Uterus (tissue), 4 donors: ENCODE measurements around the gene ARAP3. TPM values are rescaled to one million over a fixed set of nuclear protein-coding genes. Genes with fewer than 3 reads are reported as not detected.

Source experiments
- DNase-seq, 2 donors: peaks; one replicate each; pipeline ENCODE4 v3.0.0-alpha.2; 2019 to 2020
- H3K27ac ChIP-seq, 2 donors: fragments of 200-600 bp; sonication (generic); 1 replicate in 1 of 2; 2 replicates in 1 of 2; pipeline ENCODE4 v1.5.1; 2016 to 2018
- H3K27me3 ChIP-seq, 2 donors: fragments of 200-600 bp; sonication (generic); one replicate each; pipeline ENCODE4 v1.5.1; 2018 to 2019; ENCODE audit warnings: control low read depth in 1 of 2
- H3K36me3 ChIP-seq, 2 donors: fragments of 200-600 bp; sonication (generic); one replicate each; pipeline ENCODE4 v1.5.1; 2019; ENCODE audit warnings: control low read depth in 1 of 2
- H3K4me1 ChIP-seq, 2 donors: fragments of 200-600 bp; sonication (generic); one replicate each; pipeline ENCODE4 v1.5.1; 2018 to 2019; ENCODE audit warnings: control low read depth in 1 of 2
- H3K4me3 ChIP-seq, 2 donors: fragments of 200-600 bp; sonication (generic); 1 replicate in 1 of 2; 2 replicates in 1 of 2; pipeline ENCODE4 v1.5.1; 2018 to 2019; ENCODE audit warnings: mild to moderate bottlenecking in 1 of 2
- H3K9me3 ChIP-seq, 2 donors: fragments of 200-600 bp; sonication (generic); one replicate each; pipeline ENCODE4 v1.5.1; 2019; ENCODE audit warnings: control low read depth in 1 of 2
- POLR2A ChIP-seq, 2 donors: fragments of 450-650 bp; IDR thresholded peaks; one replicate each; pipeline ENCODE4 v1.6.1; 2016; ENCODE audit warnings: antibody characterized with exemption in 2 of 2, mild to moderate bottlenecking in 1 of 2, moderate library complexity in 1 of 2
- intact Hi-C: fragments of 100-400 bp; cut with DNase I; formaldehyde crosslinking; loops from one replicate; pipeline ENCODE4 v1.15.1; 2023; ENCODE audit warnings: low total_unique reads
- total RNA-seq, 4 donors: library from RNA; depleted of rRNA in 3 of 4; stranded (reverse); fragments of >200 nt in 3 of 4; gene quantifications; one replicate each; pipeline versions ENCODE4 v1.1.0 to v1.2.4, GENCODE V29; 2014 to 2023
- TF ChIP-seq, protein P1 (sequence below), 4 experiments: fragments of 200-600 bp in 2 of 4; fragments of 450-650 bp in 2 of 4; sonication (generic) in 2 of 4; IDR thresholded peaks; one replicate each; pipeline ENCODE4 v1.5.1; 2016 to 2019; ENCODE audit warnings: antibody characterized with exemption in 4 of 4, mild to moderate bottlenecking in 2 of 4, moderate library complexity in 1 of 4
- donor health status: DM: yes; HTN: yes; CAD: no.

The ARAP3 gene
- total RNA-seq, 4 donors from 2014 or later = 4.1 to 39.9 (median 12.5) TPM

- no peaks in the 10 kb centered on the region for H3K36me3 ChIP-seq
- H3K4me1 ChIP-seq = peaks cover 6 to 13% of the 10 kb centered on the region in 2 donors
- no peaks in the 10 kb centered on the region for H3K9me3 ChIP-seq
- H3K27ac ChIP-seq = peak within 1 kb of the TSS; percentile 44 to 58
- peak within 1 kb of the TSS; percentile 70 to 92 for H3K4me3 ChIP-seq
- DNase-seq = peak; percentile 92 to 96
- no peaks in the 10 kb centered on the region for H3K27me3 ChIP-seq
- peak; percentile 88 to 93 for TF ChIP-seq POLR2A (IDR thresholded peaks at IDR 0.05)
- TF ChIP-seq, protein P1, sequence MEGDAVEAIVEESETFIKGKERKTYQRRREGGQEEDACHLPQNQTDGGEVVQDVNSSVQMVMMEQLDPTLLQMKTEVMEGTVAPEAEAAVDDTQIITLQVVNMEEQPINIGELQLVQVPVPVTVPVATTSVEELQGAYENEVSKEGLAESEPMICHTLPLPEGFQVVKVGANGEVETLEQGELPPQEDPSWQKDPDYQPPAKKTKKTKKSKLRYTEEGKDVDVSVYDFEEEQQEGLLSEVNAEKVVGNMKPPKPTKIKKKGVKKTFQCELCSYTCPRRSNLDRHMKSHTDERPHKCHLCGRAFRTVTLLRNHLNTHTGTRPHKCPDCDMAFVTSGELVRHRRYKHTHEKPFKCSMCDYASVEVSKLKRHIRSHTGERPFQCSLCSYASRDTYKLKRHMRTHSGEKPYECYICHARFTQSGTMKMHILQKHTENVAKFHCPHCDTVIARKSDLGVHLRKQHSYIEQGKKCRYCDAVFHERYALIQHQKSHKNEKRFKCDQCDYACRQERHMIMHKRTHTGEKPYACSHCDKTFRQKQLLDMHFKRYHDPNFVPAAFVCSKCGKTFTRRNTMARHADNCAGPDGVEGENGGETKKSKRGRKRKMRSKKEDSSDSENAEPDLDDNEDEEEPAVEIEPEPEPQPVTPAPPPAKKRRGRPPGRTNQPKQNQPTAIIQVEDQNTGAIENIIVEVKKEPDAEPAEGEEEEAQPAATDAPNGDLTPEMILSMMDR (IDR thresholded peaks at IDR 0.05) = peak in 2 of 4 experiments; percentile 5 to 25
- intact Hi-C loops = no loop called here
Measured at GRCh38 chr5:141636413-141637122, 45.5 kb downstream of the ARAP3 start, which contains the start of the genes HDAC3 and RELL2. Gene HDAC3 (minus strand): TSS chr5:141636849. CDS start chr5:141636790, 59 bp downstream. Gene RELL2 (plus strand): TSS chr5:141636997. CDS start chr5:141638226, 1,229 bp downstream.

DNA sequence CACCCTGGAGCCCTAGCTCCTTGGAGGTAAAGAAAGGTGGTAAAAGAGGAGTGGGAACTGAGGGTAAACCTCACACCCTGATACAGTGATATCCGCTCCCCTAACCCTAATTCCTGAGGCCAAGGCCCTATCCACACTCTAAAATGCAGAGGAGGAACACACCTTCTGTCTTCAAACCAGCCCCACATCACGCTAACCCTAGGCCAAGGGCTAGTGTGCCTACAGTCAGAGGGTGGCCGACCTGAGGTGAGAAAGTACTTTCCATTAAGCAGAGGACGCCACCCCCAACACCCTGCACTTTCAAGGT, 46.0 kb downstream of the ARAP3 start:
- TF ChIP-seq POLR2A (IDR thresholded peaks at IDR 0.05) = no peak
- TF ChIP-seq, protein P1 (IDR thresholded peaks at IDR 0.05) = no peak
- H3K4me3 ChIP-seq = peak overlapping the region; percentile 70 to 92
- intact Hi-C loops = no loop called here
- no peak for DNase-seq
- H3K4me1 ChIP-seq = peaks cover 6 to 13% of the 10 kb centered on the region in 2 donors
- peak overlapping the region; percentile 44 to 58 for H3K27ac ChIP-seq
- H3K27me3 ChIP-seq = no peaks in the 10 kb centered on the region
- no peaks in the 10 kb centered on the region for H3K9me3 ChIP-seq
- H3K36me3 ChIP-seq = no peaks in the 10 kb centered on the region

DNA sequence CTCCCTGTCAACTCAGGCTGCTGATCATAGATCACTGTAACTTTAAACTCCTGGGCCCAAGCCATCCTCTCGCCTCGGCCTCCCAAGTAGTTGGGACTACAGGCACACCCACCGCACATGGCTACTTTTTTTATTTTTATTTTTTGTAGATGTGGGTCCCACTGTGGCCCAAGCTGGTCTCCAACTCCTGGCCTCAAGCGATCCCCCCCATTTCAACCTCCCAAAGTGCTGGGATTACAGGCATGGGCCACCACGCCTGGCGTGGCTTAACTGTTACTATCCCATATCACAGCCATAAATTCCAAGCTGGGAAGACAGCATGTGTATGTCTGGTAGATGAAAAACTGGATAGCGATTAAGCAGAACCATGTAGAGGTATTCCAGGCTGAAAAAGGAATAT, 46.4 kb downstream of the ARAP3 start:
- Histone ChIP-seq H3K36me3 (no peaks in the 10 kb centered on the region), H3K4me3 (peak overlapping the region; percentile 70 to 92), H3K27me3 (no peaks in the 10 kb centered on the region), H3K27ac (peak overlapping the region in 1 of 2 donors; percentile 58), H3K9me3 (no peaks in the 10 kb centered on the region), H3K4me1 (peaks cover 6 to 13% of the 10 kb centered on the region in 2 donors)
- intact Hi-C loops = no loop called here
- no peak for DNase-seq
- TF ChIP-seq, protein P1 (IDR thresholded peaks at IDR 0.05) = no peak
- no peak for TF ChIP-seq POLR2A (IDR thresholded peaks at IDR 0.05)

DNA sequence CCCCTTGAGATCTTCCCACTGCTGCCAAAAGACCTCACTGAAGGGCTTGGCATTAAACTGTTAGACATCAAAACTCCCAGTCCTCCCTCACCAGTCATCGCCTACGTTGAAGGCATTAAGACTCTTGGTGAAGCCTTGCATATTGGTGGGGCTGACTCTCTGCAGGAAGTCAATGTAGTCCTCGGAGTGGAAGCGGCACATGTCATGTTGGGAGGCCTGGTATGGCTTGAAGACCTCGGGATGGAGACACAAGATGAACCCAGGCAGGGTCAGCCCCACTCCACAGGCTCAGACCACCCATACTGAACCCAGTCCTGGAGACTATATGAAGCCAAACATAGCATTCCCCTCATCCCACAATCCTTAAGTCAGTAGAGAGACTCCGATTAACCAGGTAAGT, 47.3 kb downstream of the ARAP3 start:
- intact Hi-C loops = no loop called here
- H3K27me3 ChIP-seq = no peaks in the 10 kb centered on the region
- DNase-seq = no peak
- no peaks in the 10 kb centered on the region for H3K36me3 ChIP-seq
- peaks cover 6 to 13% of the 10 kb centered on the region in 2 donors for H3K4me1 ChIP-seq
- TF ChIP-seq, protein P1 (IDR thresholded peaks at IDR 0.05) = no peak
- TF ChIP-seq POLR2A (IDR thresholded peaks at IDR 0.05) = no peak
- H3K27ac ChIP-seq = no peak overlapping the region
- no peak overlapping the region for H3K4me3 ChIP-seq
- no peaks in the 10 kb centered on the region for H3K9me3 ChIP-seq

GRCh38 chr5:141633871-141634561, 48.0 kb downstream of the ARAP3 start:
- intact Hi-C loops = no loop called here
- no peaks in the 10 kb centered on the region for H3K9me3 ChIP-seq
- no peak for DNase-seq
- H3K36me3 ChIP-seq = no peaks in the 10 kb centered on the region
- TF ChIP-seq, protein P1 (IDR thresholded peaks at IDR 0.05) = no peak
- no peak for TF ChIP-seq POLR2A (IDR thresholded peaks at IDR 0.05)
- H3K4me3 ChIP-seq = no peak overlapping the region
- no peak overlapping the region for H3K27ac ChIP-seq
- H3K27me3 ChIP-seq = no peaks in the 10 kb centered on the region
- peaks cover 6 to 13% of the 10 kb centered on the region in 2 donors for H3K4me1 ChIP-seq
